ENCODE data around the gene TPX2.

The TPX2 gene

DNA sequence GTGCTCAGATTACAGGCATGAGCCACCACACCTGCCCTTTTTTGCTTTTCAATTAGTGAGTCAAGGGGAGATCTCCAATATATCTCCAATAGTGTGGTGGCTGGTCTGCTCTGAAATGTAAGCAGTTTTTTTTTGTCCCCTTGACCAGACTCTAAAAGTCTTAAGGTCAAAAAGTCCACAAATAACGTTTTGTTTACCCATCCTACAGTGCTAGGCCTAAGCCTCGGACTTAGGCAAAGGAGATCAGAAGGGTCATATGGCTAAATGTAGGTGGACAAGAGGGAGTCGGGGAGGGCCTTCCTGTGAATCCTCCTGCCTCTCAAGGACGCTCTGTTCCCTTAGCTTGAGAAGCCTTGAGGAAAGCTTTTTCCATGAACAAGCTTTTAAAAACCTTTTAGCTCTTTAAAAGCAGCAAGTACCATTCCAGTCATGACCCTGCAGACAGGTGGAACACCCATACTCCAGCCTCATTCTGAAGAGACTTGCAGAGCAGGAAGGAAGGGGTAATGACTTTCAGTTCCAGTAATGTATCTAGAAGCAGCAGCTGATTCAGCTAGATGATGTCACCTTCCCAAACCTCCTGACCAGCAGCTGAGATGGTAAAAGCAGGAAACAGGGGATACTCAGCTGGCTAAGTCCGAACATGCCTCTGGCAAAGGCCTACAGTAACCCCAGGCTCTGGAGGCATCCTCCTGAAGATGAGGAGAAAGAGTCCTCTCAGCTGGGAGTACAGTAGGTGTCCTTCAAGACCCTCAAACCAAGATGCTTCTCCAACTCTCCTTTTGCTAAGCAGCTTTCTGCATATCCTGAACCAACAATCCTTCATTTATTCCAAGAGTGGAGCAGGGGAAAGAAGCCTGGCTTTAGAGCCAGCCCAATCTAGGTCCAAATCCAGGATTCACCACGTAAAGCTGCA, 40.0 kb upstream of the TPX2 start:
- Histone ChIP-seq H3K9me3 (ENCODE audit: control insufficient read depth in 2 of 2, low read length in 2 of 2) (no peaks in the 10 kb centered on the region), H3K4me1 (ENCODE audit: control insufficient read depth in 2 of 2, insufficient read depth in 2 of 2, low read length in 2 of 2) (peaks cover 17 to 22% of the 10 kb centered on the region in 2 donors)

GRCh38 chr20:31699801-31700728, 39.0 kb upstream of the TPX2 start:
- peak overlapping the region; percentile 78 to 79 for H3K27ac ChIP-seq (ENCODE audit: low read depth in 2 of 2, low read length in 2 of 2)
- H3K27me3 ChIP-seq (ENCODE audit: control insufficient read depth in 2 of 2, insufficient read depth in 2 of 2, low read length in 2 of 2), result no peaks in the 10 kb centered on the region
- no peaks in the 10 kb centered on the region for H3K9me3 ChIP-seq (ENCODE audit: control insufficient read depth in 2 of 2, low read length in 2 of 2)
- H3K36me3 ChIP-seq (ENCODE audit: control insufficient read depth in 2 of 2, insufficient read depth in 2 of 2, low read length in 2 of 2), result peaks cover 6% of the 10 kb centered on the region in 2 donors
- H3K9ac ChIP-seq (ENCODE audit: low read depth in 1 of 2, low read length in 2 of 2), result no peak overlapping the region
- peaks cover 27 to 31% of the 10 kb centered on the region in 2 donors for H3K4me1 ChIP-seq (ENCODE audit: control insufficient read depth in 2 of 2, insufficient read depth in 2 of 2, low read length in 2 of 2)
- no peak overlapping the region for H3K4me3 ChIP-seq (ENCODE audit: low read length in 2 of 2)

More for the DNA sequence above, 40.0 kb upstream of the TPX2 start:
- Histone ChIP-seq H3K4me3 (ENCODE audit: low read length in 2 of 2) (no peak overlapping the region), H3K36me3 (ENCODE audit: control insufficient read depth in 2 of 2, insufficient read depth in 2 of 2, low read length in 2 of 2) (peaks cover 6% of the 10 kb centered on the region in 2 donors), H3K27me3 (ENCODE audit: control insufficient read depth in 2 of 2, insufficient read depth in 2 of 2, low read length in 2 of 2) (no peaks in the 10 kb centered on the region), H3K9ac (ENCODE audit: low read depth in 1 of 2, low read length in 2 of 2) (peak overlapping the region; percentile 19 to 47), H3K27ac (ENCODE audit: low read depth in 2 of 2, low read length in 2 of 2) (peak overlapping the region; percentile 78 to 79)

GRCh38 chr20:31700747-31701146, 38.3 kb upstream of the TPX2 start:
- no peak overlapping the region for H3K4me3 ChIP-seq (ENCODE audit: low read length in 2 of 2)
- no peak overlapping the region for H3K9ac ChIP-seq (ENCODE audit: low read depth in 1 of 2, low read length in 2 of 2)
- H3K36me3 ChIP-seq (ENCODE audit: control insufficient read depth in 2 of 2, insufficient read depth in 2 of 2, low read length in 2 of 2), result peaks cover 6 to 7% of the 10 kb centered on the region in 2 donors
- no peaks in the 10 kb centered on the region for H3K9me3 ChIP-seq (ENCODE audit: control insufficient read depth in 2 of 2, low read length in 2 of 2)
- no peaks in the 10 kb centered on the region for H3K27me3 ChIP-seq (ENCODE audit: control insufficient read depth in 2 of 2, insufficient read depth in 2 of 2, low read length in 2 of 2)
- H3K4me1 ChIP-seq (ENCODE audit: control insufficient read depth in 2 of 2, insufficient read depth in 2 of 2, low read length in 2 of 2), result peaks cover 28 to 37% of the 10 kb centered on the region in 2 donors
- H3K27ac ChIP-seq (ENCODE audit: low read depth in 2 of 2, low read length in 2 of 2), result no peak overlapping the region

DNA sequence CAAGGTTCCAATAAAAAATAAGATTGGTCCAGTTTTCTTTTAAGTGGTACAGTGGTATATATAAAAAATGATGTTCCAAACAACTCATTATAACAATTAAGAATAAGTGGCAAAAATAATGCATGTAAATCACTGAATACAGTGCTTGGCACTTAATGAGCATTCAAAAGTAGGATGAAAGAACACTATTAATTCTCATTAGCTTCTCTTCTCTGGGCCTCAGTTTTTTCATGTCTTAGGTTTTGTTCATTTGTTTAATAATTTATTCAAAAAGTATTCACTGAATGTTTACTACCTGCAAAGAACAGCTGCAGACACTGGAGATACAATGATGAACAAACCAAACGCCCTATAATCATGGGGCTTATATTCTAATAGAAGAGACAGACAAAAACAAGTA, 37.5 kb upstream of the TPX2 start:
- Histone ChIP-seq H3K9ac (ENCODE audit: low read depth in 1 of 2, low read length in 2 of 2) (no peak overlapping the region), H3K4me3 (ENCODE audit: low read length in 2 of 2) (no peak overlapping the region), H3K36me3 (ENCODE audit: control insufficient read depth in 2 of 2, insufficient read depth in 2 of 2, low read length in 2 of 2) (peaks cover 6 to 9% of the 10 kb centered on the region in 2 donors), H3K9me3 (ENCODE audit: control insufficient read depth in 2 of 2, low read length in 2 of 2) (no peaks in the 10 kb centered on the region), H3K27ac (ENCODE audit: low read depth in 2 of 2, low read length in 2 of 2) (no peak overlapping the region), H3K27me3 (ENCODE audit: control insufficient read depth in 2 of 2, insufficient read depth in 2 of 2, low read length in 2 of 2) (no peaks in the 10 kb centered on the region), H3K4me1 (ENCODE audit: control insufficient read depth in 2 of 2, insufficient read depth in 2 of 2, low read length in 2 of 2) (peaks cover 31 to 44% of the 10 kb centered on the region in 2 donors)

- Histone ChIP-seq H3K36me3 (ENCODE audit: control insufficient read depth in 2 of 2, insufficient read depth in 2 of 2, low read length in 2 of 2) (peaks cover 13 to 21% of the 10 kb centered on the region in 2 donors), H3K4me1 (ENCODE audit: control insufficient read depth in 2 of 2, insufficient read depth in 2 of 2, low read length in 2 of 2) (peaks cover 38 to 51% of the 10 kb centered on the region in 2 donors), H3K9me3 (ENCODE audit: control insufficient read depth in 2 of 2, low read length in 2 of 2) (no peaks in the 10 kb centered on the region), H3K4me3 (ENCODE audit: low read length in 2 of 2) (peak overlapping the region in 1 of 2 donors; percentile 9), H3K27ac (ENCODE audit: low read depth in 2 of 2, low read length in 2 of 2) (peak overlapping the region; percentile 88 to 89), H3K27me3 (ENCODE audit: control insufficient read depth in 2 of 2, insufficient read depth in 2 of 2, low read length in 2 of 2) (no peaks in the 10 kb centered on the region), H3K9ac (ENCODE audit: low read depth in 1 of 2, low read length in 2 of 2) (peak overlapping the region; percentile 45 to 48)
These were observed 34.6 kb upstream of the TPX2 start for GRCh38 chr20:31704225-31705119.

DNA sequence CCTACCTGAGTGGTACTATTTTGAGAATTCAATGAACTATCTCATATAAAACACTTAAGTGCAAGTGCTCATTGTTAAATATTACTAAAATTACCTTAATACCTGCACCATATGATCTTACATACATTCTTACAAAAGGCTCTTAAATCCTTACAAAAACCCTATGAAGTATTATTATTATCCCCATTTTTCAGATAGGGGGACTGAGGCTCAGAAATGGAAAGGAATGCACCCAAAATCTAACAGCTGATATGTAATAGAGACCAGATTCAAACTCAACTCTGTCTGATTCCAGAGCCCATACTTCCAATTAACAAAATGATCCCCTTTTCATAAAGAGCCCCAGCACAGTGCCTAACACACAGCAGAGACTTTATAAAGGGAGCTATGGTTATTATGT, 33.9 kb upstream of the TPX2 start:
- no peaks in the 10 kb centered on the region for H3K9me3 ChIP-seq (ENCODE audit: control insufficient read depth in 2 of 2, low read length in 2 of 2)
- peaks cover 34 to 44% of the 10 kb centered on the region in 2 donors for H3K4me1 ChIP-seq (ENCODE audit: control insufficient read depth in 2 of 2, insufficient read depth in 2 of 2, low read length in 2 of 2)
- no peak overlapping the region for H3K4me3 ChIP-seq (ENCODE audit: low read length in 2 of 2)
- peak overlapping the region; percentile 88 to 89 for H3K27ac ChIP-seq (ENCODE audit: low read depth in 2 of 2, low read length in 2 of 2)
- peak overlapping the region in 1 of 2 donors; percentile 45 for H3K9ac ChIP-seq (ENCODE audit: low read depth in 1 of 2, low read length in 2 of 2)
- no peaks in the 10 kb centered on the region for H3K27me3 ChIP-seq (ENCODE audit: control insufficient read depth in 2 of 2, insufficient read depth in 2 of 2, low read length in 2 of 2)
- H3K36me3 ChIP-seq (ENCODE audit: control insufficient read depth in 2 of 2, insufficient read depth in 2 of 2, low read length in 2 of 2), result peaks cover 13 to 23% of the 10 kb centered on the region in 2 donors

- Histone ChIP-seq H3K9ac (ENCODE audit: low read depth in 1 of 2, low read length in 2 of 2) (no peak overlapping the region), H3K4me1 (ENCODE audit: control insufficient read depth in 2 of 2, insufficient read depth in 2 of 2, low read length in 2 of 2) (peaks cover 40 to 49% of the 10 kb centered on the region in 2 donors), H3K9me3 (ENCODE audit: control insufficient read depth in 2 of 2, low read length in 2 of 2) (no peaks in the 10 kb centered on the region), H3K27me3 (ENCODE audit: control insufficient read depth in 2 of 2, insufficient read depth in 2 of 2, low read length in 2 of 2) (no peaks in the 10 kb centered on the region), H3K27ac (ENCODE audit: low read depth in 2 of 2, low read length in 2 of 2) (peak overlapping the region; percentile 88 to 89), H3K4me3 (ENCODE audit: low read length in 2 of 2) (no peak overlapping the region), H3K36me3 (ENCODE audit: control insufficient read depth in 2 of 2, insufficient read depth in 2 of 2, low read length in 2 of 2) (peaks cover 17 to 25% of the 10 kb centered on the region in 2 donors)
These were observed 33.2 kb upstream of the TPX2 start for GRCh38 chr20:31705598-31706597.

DNA sequence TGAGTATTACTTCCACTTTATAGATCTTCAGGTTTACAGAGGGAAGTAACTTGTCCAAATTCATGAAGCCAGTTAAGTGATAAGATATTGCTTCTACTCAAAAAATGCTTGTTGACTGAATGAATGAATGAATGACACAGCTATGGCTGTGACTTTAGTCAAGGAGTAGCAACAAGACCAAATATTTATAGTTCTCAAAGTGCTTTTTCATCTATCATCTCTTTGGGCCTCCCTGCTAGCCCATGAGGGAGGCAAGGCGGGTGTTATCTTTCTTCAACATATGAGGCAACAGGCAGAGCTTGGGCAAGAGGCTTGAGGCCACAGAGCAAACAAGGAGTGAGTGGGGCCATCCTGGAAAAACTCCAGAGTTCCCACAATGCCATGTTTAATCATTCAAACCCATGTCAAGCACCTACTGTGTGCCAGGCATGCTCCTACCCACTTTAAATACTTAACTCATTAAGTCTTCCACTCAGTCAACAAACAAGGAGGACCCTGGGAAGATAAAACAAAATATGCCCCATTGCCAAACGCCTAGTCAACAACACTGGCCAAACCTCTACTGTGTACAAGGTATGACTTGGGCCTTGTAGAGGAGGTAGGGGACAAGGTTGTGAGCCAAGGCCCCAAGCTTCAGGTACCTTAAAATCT, 32.4 kb upstream of the TPX2 start:
- Histone ChIP-seq H3K4me3 (ENCODE audit: low read length in 2 of 2) (no peak overlapping the region), H3K4me1 (ENCODE audit: control insufficient read depth in 2 of 2, insufficient read depth in 2 of 2, low read length in 2 of 2) (peaks cover 46 to 54% of the 10 kb centered on the region in 2 donors), H3K9me3 (ENCODE audit: control insufficient read depth in 2 of 2, low read length in 2 of 2) (no peaks in the 10 kb centered on the region)

More for the DNA sequence above, 32.4 kb upstream of the TPX2 start:
- H3K9ac ChIP-seq (ENCODE audit: low read depth in 1 of 2, low read length in 2 of 2), result no peak overlapping the region
- peak overlapping the region in 1 of 2 donors; percentile 0 for H3K27ac ChIP-seq (ENCODE audit: low read depth in 2 of 2, low read length in 2 of 2)
- H3K27me3 ChIP-seq (ENCODE audit: control insufficient read depth in 2 of 2, insufficient read depth in 2 of 2, low read length in 2 of 2), result no peaks in the 10 kb centered on the region
- peaks cover 17 to 25% of the 10 kb centered on the region in 2 donors for H3K36me3 ChIP-seq (ENCODE audit: control insufficient read depth in 2 of 2, insufficient read depth in 2 of 2, low read length in 2 of 2)
